ENCODE results near the gene CYP2W1.
"Not testable (repeated sequence)": the region's sequence is repeated elsewhere in the genome, so short reads cannot be mapped to it uniquely, and the experiment has no call there.

CYP2W1 gene

DNA sequence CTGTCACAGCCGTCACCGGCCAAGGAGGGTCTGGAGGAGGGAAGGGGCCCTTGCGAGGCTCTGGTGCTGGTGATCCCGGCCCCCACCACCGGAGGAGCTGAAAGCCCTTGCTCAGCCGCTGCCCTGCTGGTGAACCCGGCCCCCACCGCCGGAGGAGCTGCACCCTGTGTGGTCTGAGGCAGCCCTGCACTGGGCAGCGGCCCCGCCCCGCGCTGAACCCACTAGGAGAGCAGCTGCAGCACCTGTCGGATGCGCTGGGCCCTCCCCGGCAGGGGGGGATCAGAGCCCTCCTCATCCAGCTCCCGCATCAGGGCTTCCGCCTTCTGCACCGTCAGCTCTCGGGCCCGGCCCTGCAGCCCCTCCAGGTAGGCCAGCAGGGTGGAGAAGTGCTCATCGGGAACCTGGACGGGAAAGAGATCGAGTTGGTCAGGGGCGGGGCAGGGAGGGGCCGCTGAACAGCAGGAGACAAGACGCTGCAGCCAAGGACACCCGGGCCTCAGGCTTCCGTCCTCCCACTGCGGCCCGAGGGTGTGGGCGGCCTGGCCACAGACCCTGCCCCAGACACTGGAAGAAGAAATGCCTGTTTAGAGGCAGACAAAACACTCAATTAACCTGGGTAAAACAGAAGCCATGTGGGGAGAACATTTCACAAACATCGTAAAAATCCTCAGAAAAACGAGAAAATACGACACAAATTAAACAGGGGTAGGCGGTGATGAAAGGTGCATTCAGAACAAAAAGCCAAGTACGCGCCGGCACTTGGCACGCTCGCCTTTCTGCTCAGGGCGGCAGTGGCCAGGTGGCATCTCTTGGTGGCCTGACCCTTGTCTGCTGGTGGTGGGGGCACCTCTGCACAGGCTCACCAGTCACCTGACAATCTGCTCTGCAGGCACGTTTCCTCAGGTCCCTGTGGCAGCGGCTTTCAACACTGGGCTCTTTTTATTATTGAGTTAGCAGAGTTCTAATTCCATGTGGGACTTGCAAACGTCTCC, 14.7 kb downstream of the CYP2W1 start:
- DNase-seq (ENCODE audit: low read depth in 2 of 2), result no peak
- TF ChIP-seq, protein P1, sequence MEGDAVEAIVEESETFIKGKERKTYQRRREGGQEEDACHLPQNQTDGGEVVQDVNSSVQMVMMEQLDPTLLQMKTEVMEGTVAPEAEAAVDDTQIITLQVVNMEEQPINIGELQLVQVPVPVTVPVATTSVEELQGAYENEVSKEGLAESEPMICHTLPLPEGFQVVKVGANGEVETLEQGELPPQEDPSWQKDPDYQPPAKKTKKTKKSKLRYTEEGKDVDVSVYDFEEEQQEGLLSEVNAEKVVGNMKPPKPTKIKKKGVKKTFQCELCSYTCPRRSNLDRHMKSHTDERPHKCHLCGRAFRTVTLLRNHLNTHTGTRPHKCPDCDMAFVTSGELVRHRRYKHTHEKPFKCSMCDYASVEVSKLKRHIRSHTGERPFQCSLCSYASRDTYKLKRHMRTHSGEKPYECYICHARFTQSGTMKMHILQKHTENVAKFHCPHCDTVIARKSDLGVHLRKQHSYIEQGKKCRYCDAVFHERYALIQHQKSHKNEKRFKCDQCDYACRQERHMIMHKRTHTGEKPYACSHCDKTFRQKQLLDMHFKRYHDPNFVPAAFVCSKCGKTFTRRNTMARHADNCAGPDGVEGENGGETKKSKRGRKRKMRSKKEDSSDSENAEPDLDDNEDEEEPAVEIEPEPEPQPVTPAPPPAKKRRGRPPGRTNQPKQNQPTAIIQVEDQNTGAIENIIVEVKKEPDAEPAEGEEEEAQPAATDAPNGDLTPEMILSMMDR (IDR thresholded peaks at IDR 0.05; ENCODE audit: low read depth, low read length), result no peak
- no peak overlapping the region for H3K4me3 ChIP-seq (replicated peaks in 1 of 2; ENCODE audit: low read depth in 2 of 2, low read length in 2 of 2)

DNA sequence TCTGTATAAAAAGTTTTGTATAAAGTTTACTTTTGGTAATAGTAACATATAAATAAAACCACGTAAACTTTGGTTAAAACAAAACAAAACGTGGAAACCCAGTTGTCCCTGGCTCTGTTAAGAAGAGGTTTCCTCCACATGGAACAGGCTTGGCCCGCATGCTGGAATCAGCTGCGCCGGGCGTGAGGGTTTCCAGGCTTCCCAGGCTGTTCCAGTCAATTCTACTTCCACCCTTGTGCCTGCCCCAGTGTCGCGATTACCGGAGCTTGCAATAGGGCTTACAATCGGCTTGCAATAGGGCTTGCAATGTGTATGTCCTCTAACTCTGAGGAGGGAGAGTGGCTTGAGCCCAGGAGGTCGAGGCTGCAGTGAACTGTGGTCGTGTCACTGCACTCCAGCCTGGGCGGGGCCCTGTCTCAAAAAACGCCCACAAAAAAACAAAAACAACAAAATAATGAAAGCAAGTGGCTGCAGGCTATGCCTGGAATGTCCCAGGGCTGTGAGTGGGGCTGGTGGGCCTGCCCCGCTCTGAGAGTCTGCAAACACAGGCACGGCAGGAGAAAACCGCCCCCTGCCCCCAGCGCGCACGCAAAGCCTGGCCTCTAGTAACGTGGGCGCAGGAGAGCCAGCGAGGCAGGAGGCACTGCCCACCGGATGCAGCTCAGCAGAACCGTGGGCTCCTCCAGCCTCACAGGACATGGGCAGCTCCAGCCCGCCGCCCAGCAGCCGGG, 16.3 kb downstream of the CYP2W1 start:
- TF ChIP-seq, protein P1 (IDR thresholded peaks at IDR 0.05; ENCODE audit: low read depth, low read length), result no peak

DNA sequence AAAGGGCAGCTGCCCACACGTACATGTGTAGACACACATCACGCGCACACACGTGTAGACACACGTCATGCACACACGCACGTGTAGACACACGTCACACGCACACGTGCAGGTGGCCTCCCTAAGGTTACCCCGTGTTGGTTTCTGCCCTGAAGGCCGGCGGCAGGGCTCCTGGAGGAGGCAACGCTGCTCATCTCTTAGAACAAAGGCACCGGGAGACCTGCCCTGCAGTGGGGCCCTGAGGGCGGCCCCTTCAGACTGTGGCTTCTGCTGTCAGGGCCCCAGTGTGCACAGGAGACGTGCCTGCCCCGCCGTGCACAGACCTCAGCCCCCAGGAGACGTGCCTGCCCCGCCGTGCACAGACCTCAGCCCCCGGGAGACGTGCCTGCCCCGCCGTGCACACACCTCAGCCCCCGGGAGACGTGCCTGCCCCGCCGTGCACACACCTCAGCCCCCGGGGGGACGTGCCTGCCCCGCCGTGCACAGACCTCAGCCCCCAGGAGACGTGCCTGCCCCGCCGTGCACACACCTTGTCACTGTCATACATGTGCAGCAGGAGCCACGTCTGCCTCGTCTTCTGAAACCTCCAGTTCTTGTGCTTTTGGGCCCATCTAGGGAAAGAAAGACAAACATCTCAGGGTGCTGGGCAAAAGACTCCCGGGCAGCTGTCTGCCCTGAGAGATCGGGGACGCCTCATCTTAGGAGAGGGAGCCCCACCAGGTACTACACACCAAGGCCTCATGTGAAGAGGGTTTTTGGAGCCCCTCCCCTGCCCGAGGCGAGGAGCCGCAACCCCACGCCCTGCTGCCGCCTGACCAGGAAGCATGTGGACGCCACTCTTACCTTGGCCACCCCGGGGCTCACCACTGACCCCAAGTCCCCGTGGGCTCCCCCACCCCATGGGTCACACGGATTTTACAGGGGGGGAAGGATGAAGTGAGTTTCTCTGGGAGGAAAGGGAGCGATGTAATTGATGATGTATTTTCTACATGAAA, 17.3 kb downstream of the CYP2W1 start:
- TF ChIP-seq, protein P1 (IDR thresholded peaks at IDR 0.05; ENCODE audit: low read depth, low read length), result no peak
- DNase-seq (ENCODE audit: low read depth in 2 of 2), result no peak

More for the DNA sequence above, 16.3 kb downstream of the CYP2W1 start:
- no peak overlapping the region for H3K4me3 ChIP-seq (replicated peaks in 1 of 2; ENCODE audit: low read depth in 2 of 2, low read length in 2 of 2)
- DNase-seq (ENCODE audit: low read depth in 2 of 2), result no peak

GRCh38 chr7:1001069-1001770, 18.2 kb downstream of the CYP2W1 start:
- not testable (repeated sequence) for DNase-seq (ENCODE audit: low read depth in 2 of 2); H3K4me3 ChIP-seq (replicated peaks in 1 of 2; ENCODE audit: low read depth in 2 of 2, low read length in 2 of 2)

More for the DNA sequence above, 17.3 kb downstream of the CYP2W1 start:
- H3K4me3 ChIP-seq (replicated peaks in 1 of 2; ENCODE audit: low read depth in 2 of 2, low read length in 2 of 2), result no peak overlapping the region

GRCh38 chr7:1002026-1002425, 19.0 kb downstream of the CYP2W1 start:
- H3K4me3 ChIP-seq (replicated peaks in 1 of 2; ENCODE audit: low read depth in 2 of 2, low read length in 2 of 2); DNase-seq (ENCODE audit: low read depth in 2 of 2): not testable (repeated sequence)

DNA sequence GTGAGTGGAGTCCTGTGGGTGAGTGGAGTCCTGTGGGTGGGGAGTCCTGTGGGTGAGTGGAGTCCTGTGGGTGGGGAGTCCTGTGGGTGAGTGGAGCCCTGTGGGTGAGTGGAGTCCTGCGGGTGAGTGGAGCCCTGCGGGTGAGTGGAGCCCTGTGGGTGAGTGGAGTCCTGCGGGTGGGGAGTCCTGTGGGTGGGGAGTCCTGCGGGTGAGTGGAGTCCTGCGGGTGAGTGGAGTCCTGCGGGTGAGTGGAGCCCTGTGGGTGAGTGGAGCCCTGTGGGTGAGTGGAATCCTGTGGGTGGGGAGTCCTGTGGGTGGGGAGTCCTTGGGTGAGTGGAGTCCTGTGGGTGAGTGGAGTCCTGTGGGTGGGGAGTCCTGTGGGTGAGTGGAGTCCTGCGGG, 19.5 kb downstream of the CYP2W1 start:
- not testable (repeated sequence) for H3K4me3 ChIP-seq (replicated peaks in 1 of 2; ENCODE audit: low read depth in 2 of 2, low read length in 2 of 2); DNase-seq (ENCODE audit: low read depth in 2 of 2)

DNA sequence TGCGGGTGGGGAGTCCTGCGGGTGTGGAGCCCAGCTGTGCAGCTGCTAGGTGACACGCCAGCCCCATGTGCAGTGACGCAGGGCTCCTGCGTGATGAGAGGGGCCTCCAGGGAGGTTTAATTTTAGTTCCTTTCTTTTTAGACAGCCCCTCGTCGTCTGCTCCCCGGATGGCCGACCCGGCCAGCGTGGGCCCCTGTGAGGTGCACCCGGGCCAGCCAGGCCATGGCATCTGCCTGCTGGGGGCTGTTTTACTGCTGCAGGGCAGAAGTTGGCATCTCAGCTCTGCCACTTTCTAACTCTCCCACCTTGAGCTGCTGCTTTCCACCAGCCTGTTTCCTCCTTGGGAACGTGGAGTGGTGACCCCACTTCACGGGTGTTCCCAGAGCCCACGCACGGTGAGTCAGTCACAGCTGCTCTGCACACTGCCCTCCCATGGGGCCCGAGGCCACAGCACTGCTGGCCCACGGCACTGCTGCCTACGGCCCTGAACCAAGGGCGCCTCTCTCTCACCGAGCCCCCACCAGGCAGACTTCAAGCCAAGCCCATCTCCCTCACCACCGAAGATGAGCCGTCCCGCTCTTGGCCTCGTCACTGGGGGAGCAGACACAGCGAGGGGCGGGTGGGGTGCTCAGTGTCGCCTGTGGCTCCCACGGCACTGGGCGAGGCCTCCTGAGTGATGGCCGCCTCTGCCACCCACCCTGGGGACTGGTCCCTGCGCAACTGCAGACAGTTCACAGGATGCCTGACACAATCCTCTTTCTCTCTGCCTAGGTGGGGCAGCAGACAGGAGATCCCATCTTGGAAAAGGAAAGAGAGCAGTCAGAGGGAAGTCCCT, 21.3 kb downstream of the CYP2W1 start:
- no peak for DNase-seq (ENCODE audit: low read depth in 2 of 2)
- TF ChIP-seq, protein P1 (IDR thresholded peaks at IDR 0.05; ENCODE audit: low read depth, low read length), result no peak

More for the DNA sequence above, 21.3 kb downstream of the CYP2W1 start:
- no peak overlapping the region for H3K4me3 ChIP-seq (replicated peaks in 1 of 2; ENCODE audit: low read depth in 2 of 2, low read length in 2 of 2)

Measured in cardiac fibroblast (primary cell).